Lung microvascular endothelial cell (primary cell): ENCODE results near the gene STX4. TPM values are rescaled to one million over a fixed set of nuclear protein-coding genes. Genes with fewer than 3 reads are reported as not detected.

Experiments used
- DNase-seq, 2 donors: peaks; one replicate each; pipeline versions ENCODE4 v3.0.0 to v3.0.0-alpha.2; 2010; ENCODE audit warnings: low read depth in 2 of 2
- total RNA-seq: library from RNA; depleted of rRNA; stranded (reverse); fragments of >200 nt; gene quantifications from 2 replicates; pipeline ENCODE4 v1.2.1, GENCODE V29; 2014

STX4 gene
- total RNA-seq, 1 donor from 2014 or later, result 27.0 TPM

DNA sequence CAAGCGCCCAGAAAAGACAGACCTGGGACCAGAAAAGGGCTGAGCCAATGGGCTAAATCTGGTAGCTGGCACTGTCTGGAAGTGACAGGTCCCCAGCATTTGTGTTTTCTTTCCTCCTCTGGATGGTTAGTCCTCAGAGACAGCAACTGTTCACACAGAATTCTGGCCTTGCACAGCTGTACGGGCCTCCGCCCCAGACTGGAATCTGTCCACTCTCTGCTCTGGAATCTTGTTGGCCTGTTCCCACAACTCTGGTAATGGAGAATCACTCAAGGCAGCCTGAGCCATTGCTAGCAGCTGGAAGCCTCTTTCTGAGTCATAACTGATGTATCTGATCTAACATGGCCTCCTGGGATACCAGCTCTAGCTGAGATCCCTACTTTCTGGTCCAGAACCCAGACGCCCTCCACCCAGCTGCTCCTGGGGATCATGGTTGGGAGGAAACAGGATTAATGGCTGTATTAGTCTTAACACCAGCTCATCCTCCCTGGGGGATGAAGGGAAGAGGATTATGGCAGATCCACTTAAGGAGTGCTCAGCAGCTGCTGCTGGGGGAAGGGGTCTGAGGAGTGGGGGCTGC lies 31.6 kb downstream of the STX4 start:
- DNase-seq, result peak in 1 of 2 donors; percentile 77

DNA sequence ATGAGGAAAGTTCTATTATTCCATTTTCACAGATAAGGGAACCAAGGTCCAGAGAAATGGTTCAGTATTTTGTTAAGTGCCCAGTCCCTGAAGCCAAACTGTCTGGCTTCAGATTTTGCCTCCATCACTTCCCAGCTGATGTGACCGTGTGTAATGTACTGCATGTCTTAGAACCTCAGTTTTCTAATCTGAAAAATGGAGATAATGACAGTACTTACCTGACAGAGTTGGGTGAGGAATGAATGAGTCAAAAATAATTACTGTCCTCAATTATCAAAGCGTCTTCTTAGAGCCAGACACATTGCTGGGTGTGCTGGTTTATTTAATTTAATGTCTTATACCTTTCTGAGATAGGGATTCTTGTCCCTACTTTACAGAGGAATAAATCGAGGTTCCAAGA lies 34.0 kb downstream of the STX4 start:
- no peak for DNase-seq

DNA sequence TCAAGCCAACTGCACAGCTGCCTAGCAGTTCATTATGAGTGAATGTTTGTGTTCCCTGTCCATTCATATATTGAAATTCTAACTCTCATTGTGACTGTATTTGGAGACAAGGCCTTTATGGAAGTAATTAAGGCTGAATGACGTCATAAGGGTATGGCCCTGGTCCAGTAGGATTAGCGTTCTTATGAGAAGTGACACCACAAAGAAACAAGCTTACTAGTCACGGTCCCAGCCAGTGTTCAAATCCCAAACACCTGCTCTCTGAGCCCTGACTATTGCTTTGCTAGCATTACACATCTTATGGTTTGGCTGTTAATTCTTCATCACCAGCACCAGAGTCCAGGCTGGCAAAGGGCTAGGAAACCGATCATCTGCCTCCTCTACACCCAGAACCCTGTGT lies 38.5 kb downstream of the STX4 start:
- peak in 1 of 2 donors; percentile 56 for DNase-seq

DNA sequence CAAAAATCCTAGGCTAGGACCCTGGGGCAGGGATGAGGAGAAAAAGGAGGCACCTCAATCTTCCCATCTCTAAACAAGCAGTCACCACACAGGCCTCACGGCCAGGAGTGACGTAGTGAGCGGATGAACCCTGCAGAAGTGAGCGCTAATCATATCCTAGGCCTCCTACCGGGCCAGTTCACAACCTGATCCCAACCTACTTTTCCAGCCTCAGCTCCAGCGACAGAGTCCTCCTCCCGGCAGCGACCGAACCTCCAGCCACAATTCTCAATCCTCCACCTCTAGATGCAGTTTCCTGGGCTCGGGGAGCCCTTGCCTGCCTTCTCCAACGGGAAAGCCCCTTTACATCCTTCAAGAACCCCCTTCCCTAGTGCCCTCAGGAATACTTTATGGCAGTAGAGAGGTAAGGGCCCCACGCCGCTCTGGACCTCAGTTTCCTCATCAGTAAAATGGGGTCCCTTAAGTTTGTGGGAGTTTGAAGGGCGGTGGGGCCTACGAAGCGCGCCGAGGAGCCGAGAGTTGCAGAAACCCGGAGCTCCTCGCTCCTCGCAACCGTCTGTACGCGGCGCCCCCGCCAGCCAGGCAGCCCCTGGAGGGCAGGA lies 39.3 kb downstream of the STX4 start:
- peak; percentile 63 to 64 for DNase-seq

DNA sequence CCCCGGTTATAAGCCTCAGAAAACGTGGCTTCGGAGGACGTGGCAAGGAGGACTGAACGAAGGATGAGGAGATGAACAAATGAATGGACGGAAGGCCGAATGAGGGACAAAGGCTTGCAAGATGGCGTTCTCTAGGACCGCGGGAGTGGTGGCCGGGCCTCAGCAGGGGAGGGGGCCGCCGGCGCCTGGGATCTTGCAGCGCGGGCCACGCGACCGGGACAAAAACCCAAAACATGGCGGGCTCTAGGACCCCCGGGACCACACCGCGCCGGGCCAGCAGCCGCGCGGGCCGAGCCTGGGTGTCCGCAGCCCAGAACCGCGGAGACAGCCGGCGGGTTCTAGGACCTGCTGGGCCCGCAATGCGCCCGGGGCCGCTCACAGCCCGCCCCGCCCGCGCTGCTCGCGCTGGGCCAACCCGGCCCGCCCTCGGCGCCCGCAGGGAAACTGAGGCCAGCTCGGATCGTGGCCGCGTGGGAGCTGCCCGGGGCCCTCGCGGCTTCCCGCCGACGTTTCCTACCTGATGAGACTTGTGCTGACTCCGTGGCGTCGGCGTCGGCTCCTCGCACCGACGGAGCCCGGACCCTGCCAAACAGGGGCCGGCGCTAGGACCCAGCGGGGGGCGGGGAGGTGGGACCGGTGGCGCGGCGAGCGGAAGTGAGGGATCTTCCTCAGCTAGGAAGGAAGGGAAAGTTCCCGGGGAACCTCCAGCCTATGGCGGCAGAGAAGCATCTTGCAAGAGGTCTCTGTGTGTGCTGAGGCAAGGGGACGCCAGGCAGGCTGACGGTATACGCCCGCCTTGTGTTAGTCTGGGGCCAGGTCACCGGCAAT lies 40.0 kb downstream of the STX4 start:
- DNase-seq, result peak; percentile 93 to 95

DNA sequence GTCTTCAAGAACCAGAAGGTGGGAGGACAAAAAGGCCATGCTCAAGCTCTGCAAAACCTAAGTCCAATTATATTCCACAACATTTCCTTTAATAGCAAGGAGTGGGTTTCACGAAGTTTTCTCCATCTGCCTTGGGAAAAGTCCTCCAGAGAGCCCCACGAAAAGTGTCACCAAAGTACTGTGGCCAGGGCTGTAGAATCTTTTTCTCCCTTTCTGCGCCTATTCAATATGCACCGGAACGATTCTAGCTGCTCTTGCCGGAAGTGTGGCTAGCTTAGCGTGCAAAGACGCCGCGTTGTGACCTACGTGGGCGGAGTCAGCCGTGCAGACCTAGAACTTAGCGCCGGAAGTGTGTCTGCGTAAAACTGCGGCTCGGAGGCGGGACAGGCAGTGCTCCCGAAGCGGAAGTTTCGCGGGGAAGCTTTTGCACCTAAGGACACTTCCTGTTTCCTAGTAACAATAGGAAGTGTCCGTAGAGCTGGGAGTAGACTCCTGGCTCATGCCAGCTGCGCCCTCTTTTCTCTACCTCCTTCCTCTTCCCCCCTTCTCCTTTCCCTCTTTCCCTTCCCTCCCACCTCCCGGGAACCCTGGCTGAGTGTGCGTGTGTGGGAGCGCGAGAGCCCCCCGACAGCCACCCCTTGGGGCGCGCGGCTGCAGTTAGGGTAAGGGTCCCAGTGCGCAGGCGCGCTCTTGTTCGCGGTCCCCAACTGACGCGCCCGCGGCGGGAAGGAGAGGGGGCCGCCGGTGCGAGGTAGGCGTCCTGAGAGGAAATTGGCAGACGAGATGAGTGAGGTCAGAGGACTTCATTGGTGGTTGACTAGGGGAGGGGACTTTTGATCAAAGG lies 40.8 kb downstream of the STX4 start, which contains the start of the genes ZNF646 and ZNF668:
Gene ZNF646 (plus strand): TSS at position 453 of the 844 bp plus-strand sequence. CDS start 1,903 bp downstream, outside the sequence.
Gene ZNF668 (minus strand): TSS at position 271 of the 844 bp plus-strand sequence. CDS start 9,781 bp downstream, outside the sequence.
- DNase-seq, result peak; percentile 100

DNA sequence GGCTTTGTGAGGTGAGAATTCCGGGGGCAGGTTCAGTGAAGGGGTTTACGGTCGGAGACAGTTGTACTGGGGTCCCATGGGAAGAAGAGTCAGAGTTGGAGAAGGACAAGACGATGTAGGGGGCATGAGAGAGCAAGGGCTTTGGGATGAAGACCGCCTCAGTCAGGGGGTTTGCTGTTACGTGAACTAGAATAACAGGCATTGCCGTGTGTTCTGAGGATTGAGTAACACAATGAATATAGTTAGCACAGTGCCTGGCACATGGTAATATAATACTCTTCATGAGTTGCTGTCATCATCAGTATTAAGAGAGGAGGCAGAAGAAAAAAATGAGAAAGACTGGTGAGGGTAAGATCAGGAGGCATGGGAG lies 41.4 kb downstream of the STX4 start:
- no peak for DNase-seq

DNA sequence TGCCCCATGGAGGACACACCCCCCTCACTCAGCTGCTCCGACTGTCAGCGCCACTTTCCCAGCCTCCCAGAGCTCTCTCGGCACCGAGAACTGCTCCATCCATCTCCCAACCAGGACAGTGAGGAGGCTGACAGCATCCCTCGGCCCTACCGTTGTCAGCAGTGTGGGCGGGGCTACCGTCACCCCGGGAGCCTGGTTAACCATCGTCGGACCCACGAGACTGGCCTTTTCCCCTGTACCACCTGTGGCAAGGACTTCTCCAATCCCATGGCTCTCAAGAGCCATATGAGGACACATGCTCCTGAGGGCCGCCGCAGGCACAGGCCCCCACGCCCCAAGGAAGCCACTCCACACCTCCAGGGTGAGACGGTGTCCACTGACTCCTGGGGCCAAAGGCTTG lies 43.0 kb downstream of the STX4 start:
- DNase-seq, result no peak

DNA sequence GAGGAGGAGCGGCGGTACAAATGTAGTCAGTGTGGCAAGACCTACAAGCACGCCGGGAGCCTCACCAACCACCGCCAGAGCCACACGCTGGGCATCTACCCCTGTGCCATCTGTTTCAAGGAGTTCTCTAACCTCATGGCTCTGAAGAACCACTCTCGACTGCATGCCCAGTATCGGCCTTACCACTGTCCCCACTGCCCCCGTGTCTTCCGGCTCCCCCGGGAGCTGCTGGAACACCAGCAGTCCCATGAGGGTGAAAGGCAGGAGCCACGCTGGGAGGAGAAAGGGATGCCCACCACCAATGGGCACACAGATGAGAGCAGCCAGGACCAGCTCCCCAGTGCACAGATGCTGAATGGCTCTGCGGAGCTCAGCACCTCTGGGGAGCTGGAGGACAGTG lies 43.7 kb downstream of the STX4 start:
- DNase-seq, result no peak

DNA sequence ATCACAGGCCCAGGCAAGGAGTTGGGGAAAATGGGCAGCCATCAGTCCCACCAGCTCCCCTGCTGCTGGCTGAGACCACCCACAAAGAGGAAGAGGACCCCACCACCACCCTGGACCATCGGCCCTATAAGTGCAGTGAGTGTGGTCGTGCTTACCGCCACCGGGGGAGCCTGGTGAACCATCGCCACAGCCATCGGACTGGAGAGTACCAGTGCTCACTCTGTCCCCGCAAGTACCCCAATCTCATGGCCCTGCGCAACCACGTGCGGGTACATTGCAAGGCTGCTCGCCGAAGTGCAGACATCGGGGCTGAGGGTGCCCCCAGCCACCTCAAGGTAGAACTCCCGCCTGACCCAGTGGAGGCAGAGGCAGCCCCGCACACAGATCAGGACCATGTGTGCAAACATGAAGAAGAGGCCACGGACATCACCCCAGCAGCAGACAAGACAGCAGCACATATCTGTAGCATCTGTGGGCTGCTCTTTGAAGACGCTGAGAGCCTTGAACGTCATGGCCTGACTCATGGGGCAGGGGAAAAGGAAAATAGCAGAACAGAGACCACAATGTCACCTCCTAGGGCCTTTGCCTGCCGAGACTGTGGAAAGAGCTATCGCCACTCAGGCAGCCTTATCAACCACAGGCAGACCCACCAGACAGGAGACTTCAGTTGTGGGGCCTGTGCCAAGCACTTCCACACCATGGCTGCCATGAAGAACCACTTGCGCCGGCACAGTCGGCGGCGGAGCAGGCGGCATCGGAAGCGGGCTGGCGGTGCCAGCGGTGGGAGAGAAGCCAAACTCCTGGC lies 44.4 kb downstream of the STX4 start:
- no peak for DNase-seq

DNA sequence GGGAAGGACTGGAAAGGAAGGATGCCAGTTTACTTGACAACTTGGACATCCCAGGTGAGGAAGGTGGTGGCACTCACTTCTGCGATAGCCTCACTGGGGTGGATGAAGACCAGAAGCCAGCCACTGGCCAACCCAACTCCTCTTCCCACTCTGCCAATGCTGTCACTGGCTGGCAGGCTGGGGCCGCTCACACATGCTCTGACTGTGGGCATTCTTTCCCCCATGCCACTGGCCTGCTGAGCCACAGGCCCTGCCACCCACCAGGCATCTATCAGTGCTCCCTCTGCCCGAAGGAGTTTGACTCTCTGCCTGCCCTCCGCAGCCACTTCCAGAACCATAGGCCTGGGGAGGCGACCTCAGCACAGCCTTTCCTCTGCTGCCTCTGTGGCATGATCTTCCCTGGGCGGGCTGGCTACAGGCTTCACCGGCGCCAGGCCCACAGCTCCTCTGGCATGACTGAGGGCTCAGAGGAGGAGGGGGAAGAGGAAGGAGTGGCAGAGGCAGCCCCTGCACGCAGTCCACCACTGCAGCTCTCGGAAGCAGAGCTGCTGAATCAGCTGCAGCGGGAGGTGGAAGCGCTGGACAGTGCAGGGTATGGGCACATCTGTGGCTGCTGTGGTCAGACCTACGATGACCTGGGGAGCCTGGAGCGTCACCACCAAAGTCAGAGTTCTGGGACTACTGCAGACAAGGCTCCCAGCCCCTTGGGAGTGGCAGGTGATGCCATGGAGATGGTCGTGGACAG lies 45.4 kb downstream of the STX4 start:
- DNase-seq, result no peak

DNA sequence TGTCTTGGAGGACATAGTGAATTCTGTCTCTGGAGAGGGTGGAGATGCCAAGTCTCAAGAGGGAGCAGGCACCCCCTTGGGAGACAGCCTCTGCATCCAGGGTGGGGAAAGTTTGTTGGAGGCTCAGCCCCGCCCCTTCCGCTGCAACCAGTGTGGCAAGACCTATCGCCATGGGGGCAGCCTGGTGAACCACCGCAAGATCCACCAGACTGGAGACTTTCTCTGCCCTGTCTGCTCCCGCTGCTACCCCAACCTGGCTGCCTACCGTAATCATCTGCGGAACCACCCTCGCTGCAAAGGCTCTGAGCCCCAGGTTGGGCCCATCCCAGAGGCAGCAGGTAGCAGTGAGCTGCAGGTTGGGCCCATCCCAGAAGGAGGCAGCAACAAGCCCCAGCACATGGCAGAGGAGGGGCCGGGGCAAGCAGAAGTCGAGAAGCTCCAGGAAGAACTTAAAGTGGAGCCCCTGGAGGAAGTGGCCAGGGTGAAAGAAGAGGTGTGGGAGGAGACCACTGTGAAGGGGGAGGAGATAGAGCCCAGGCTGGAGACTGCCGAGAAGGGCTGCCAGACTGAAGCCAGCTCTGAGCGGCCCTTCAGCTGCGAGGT lies 46.1 kb downstream of the STX4 start:
- no peak for DNase-seq

DNA sequence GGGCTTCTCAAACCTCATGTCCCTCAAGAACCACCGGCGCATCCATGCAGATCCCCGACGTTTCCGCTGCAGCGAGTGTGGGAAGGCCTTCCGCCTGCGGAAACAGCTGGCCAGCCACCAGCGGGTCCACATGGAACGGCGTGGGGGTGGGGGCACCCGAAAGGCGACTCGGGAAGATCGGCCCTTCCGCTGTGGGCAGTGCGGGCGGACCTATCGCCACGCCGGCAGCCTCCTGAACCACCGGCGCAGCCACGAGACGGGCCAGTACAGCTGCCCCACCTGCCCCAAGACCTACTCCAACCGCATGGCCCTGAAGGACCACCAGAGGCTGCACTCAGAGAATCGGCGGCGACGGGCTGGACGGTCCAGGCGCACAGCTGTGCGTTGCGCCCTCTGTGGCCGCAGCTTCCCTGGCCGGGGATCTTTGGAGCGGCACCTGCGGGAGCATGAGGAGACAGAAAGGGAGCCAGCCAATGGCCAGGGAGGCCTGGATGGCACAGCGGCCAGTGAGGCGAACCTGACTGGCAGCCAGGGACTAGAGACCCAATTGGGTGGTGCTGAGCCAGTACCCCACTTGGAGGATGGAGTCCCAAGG lies 46.8 kb downstream of the STX4 start:
- DNase-seq, result no peak

DNA sequence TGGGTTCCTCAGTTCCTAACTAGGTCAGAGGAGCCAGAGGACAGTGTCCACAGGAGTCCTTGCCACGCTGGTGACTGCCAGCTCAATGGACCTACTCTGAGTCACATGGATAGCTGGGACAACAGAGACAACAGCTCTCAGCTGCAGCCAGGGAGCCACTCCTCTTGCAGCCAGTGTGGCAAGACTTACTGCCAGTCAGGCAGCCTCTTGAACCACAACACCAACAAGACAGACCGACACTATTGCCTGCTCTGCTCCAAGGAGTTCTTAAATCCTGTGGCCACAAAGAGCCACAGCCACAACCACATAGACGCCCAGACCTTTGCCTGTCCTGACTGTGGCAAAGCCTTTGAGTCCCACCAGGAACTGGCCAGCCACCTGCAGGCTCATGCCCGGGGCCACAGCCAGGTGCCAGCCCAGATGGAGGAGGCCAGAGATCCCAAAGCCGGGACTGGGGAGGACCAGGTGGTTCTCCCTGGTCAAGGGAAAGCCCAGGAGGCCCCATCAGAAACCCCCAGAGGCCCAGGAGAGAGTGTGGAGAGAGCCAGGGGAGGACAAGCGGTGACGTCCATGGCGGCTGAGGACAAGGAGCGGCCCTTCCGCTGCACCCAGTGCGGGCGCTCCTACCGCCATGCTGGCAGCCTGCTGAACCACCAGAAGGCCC lies 47.5 kb downstream of the STX4 start:
- no peak for DNase-seq

DNA sequence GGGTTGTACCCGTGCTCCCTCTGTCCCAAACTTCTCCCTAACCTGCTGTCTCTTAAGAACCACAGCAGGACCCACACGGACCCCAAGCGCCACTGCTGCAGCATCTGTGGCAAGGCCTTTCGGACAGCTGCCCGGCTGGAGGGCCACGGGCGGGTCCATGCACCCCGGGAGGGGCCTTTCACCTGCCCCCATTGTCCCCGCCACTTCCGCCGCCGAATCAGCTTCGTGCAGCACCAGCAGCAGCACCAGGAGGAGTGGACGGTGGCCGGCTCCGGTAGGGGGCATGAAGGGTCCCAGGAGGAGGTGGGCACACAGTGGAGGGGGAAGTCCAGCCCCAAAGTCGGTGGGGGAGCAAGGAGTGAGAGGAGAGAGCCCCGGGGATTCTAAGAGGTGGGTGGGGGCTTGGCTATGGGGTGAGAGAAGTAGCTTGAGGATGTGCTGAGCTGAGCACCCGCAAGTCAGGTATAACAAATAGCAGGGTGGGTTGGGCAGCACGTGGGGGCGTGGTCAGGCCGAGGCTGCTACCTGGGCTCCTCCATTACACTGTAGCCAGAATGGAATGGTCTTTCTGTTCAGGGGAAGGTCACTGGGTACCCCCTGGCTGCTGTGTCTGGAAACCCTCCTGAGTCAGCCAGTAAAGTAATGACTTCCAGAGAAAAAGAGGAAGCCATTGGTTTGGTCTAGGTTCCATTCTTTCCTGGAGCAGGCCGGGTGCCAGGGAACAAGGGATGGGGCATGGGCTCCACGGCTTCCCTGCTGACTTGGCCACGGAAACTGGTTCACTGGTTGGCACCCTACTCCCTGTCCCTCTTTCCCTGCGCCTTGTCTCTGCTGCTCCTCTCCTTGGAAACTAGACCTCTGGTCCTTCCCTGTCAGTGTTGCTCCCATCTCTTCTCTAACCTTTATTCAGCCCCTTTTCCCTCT lies 48.3 kb downstream of the STX4 start:
- no peak for DNase-seq

DNA sequence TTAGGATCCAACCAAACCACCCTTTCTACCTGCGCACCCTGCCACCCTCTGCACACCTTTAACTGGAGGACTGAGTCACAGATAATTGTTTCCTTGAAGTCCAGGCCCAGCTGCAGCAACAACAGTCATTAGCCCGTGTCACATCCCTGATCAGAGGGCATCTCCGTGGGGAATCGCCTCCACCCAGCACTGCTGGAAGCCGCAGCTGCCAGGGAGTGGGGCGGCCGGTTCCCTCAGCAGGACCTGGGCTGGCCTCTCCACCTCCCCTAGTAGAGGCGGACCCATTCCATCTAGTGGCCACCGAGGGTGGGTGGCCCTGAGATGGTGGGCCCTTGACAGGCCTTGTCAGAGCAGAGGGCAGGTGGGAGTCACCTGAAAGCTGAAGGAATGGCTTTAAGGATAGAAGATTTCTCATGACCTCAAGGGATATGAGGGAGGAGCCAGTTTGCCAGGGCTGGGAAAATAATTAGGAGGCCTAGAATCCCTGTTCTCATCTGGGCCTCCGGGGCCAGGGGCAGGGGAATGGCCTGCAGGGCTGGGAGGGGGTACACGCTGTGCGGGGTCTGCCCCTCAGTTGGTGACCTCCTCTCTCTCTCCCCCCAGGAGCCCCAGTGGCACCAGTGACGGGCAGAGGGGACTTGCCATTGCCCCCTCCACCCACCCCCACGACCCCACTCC lies 49.1 kb downstream of the STX4 start:
- DNase-seq, result no peak

DNA sequence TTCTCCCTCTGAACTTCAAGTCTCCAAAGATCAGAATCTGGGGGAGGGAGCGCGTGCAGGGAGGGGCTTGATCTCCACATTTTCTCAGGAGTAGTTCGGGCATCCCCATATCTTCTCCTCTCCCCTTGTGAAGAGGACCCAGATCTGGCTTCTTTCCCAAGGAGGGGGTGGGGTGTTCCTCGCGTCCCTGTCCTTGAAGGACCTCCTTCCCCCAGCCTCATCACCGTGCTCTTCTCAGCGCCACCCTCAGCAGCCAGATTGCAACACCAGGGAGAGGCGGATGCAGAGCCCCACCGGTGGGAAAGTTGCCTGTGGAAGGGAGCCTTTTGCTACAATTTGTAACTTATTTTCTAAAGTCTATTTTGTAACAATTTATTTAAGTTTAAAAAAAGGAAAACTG lies 49.7 kb downstream of the STX4 start:
- no peak for DNase-seq
